ENCODE measurements around the gene FATE1. TPM values are rescaled to one million over a fixed set of nuclear protein-coding genes. Genes with fewer than 3 reads are reported as not detected.

The FATE1 gene
- total RNA-seq, 3 donors from 2014 or later: not detected

GRCh38 chrX:151743651-151744470 is 28.0 kb downstream of the FATE1 start:
- DNase-seq (no peak), ATAC-seq (no peak)
- Histone ChIP-seq H3K4me3 (no peak overlapping the region), H3K36me3 (ENCODE audit: low read depth) (no peaks in the 10 kb centered on the region), H3K9me3 (no peaks in the 10 kb centered on the region), H3K4me1 (ENCODE audit: low read depth) (no peaks in the 10 kb centered on the region)
- intact Hi-C loops (cut with DNase I, micrococcal nuclease): no loop called here
- no peak for TF ChIP-seq CTCF (IDR thresholded peaks at IDR 0.05)

- Histone ChIP-seq H3K4me3 (no peak overlapping the region), H3K36me3 (ENCODE audit: low read depth) (no peaks in the 10 kb centered on the region), H3K4me1 (ENCODE audit: low read depth) (no peaks in the 10 kb centered on the region), H3K9me3 (no peaks in the 10 kb centered on the region)
- TF ChIP-seq CTCF (IDR thresholded peaks at IDR 0.05): no peak
- DNase-seq (no peak), ATAC-seq (no peak)
- intact Hi-C loops (cut with DNase I, micrococcal nuclease): no loop called here
Observed at GRCh38 chrX:151745651-151746050, 29.8 kb downstream of the FATE1 start.

GRCh38 chrX:151746502-151746901 is 30.7 kb downstream of the FATE1 start:
- TF ChIP-seq CTCF (IDR thresholded peaks at IDR 0.05): no peak
- DNase-seq (no peak), ATAC-seq (no peak)
- Histone ChIP-seq H3K9me3 (no peaks in the 10 kb centered on the region), H3K4me3 (no peak overlapping the region), H3K4me1 (ENCODE audit: low read depth) (no peaks in the 10 kb centered on the region), H3K36me3 (ENCODE audit: low read depth) (no peaks in the 10 kb centered on the region)
- intact Hi-C loops (cut with DNase I, micrococcal nuclease): no loop called here

GRCh38 chrX:151750511-151750910 is 34.7 kb downstream of the FATE1 start:
- ATAC-seq (no peak), DNase-seq (no peak)
- no peak for TF ChIP-seq CTCF (IDR thresholded peaks at IDR 0.05)
- no peaks in the 10 kb centered on the region for H3K9me3 ChIP-seq
- H3K4me3 ChIP-seq: no peak overlapping the region
- H3K4me1 ChIP-seq (ENCODE audit: low read depth): no peaks in the 10 kb centered on the region
- no peaks in the 10 kb centered on the region for H3K36me3 ChIP-seq (ENCODE audit: low read depth)
- intact Hi-C loops (cut with DNase I, micrococcal nuclease): loop anchor here (5.0 to 10.0 kb wide), 2 partner anchors 882 to 884 kb away; partner anchors contain the start of gene GABRQ (in 1 of the 2)

- H3K4me3 ChIP-seq: no peak overlapping the region
- no peaks in the 10 kb centered on the region for H3K36me3 ChIP-seq (ENCODE audit: low read depth)
- H3K4me1 ChIP-seq (ENCODE audit: low read depth): no peaks in the 10 kb centered on the region
- no peak for DNase-seq
- intact Hi-C loops (cut with DNase I, micrococcal nuclease): loop anchor here (5.0 to 10.0 kb wide), 2 partner anchors 879 to 882 kb away; partner anchors contain the start of gene GABRQ (in 1 of the 2)
- no peak for ATAC-seq
- no peaks in the 10 kb centered on the region for H3K9me3 ChIP-seq
- no peak for TF ChIP-seq CTCF (IDR thresholded peaks at IDR 0.05)
Observed at GRCh38 chrX:151752847-151753246, 37.0 kb downstream of the FATE1 start.
